HG03025 (cell line): ENCODE measurements around the gene FAM120B.

Experiments
- ATAC-seq: cut with Tn5 transposase; IDR thresholded peaks from one replicate; pipeline ENCODE4 v1.9.1; 2021; ENCODE audit warnings: mild to moderate bottlenecking, moderate library complexity; ENCODE audit not compliant: unreplicated experiment, low FRiP score

The FAM120B gene

GRCh38 chr6:170286246-170286933 is 20.2 kb upstream of the FAM120B start:
- no peak for ATAC-seq

GRCh38 chr6:170286934-170287265 is 19.7 kb upstream of the FAM120B start:
- ATAC-seq, result no peak

GRCh38 chr6:170287371-170287876 is 19.1 kb upstream of the FAM120B start:
- no peak for ATAC-seq

GRCh38 chr6:170288091-170288631 is 18.4 kb upstream of the FAM120B start:
- no peak for ATAC-seq

- no peak for ATAC-seq
These were observed 17.7 kb upstream of the FAM120B start for GRCh38 chr6:170288852-170289179.

GRCh38 chr6:170289180-170289931 is 17.2 kb upstream of the FAM120B start:
- no peak for ATAC-seq

- no peak for ATAC-seq
These were observed 16.6 kb upstream of the FAM120B start for GRCh38 chr6:170289951-170290295.

- no peak for ATAC-seq
These were observed 16.0 kb upstream of the FAM120B start, which contains the start of gene DLL1 for GRCh38 chr6:170290296-170291128. Gene DLL1, minus strand, starts transcription at chr6:170291078. Its CDS starts 939 bp downstream, at chr6:170290139.

- ATAC-seq, result no peak
These were observed 15.1 kb upstream of the FAM120B start for GRCh38 chr6:170291271-170292110.

GRCh38 chr6:170292111-170292406 is 14.5 kb upstream of the FAM120B start:
- no peak for ATAC-seq

- no peak for ATAC-seq
These were observed 14.0 kb upstream of the FAM120B start for GRCh38 chr6:170292407-170293158.

GRCh38 chr6:170293341-170294231 is 13.0 kb upstream of the FAM120B start:
- ATAC-seq, result no peak

GRCh38 chr6:170294298-170294730 is 12.2 kb upstream of the FAM120B start:
- ATAC-seq, result no peak

- no peak for ATAC-seq
These were observed 11.6 kb upstream of the FAM120B start for GRCh38 chr6:170294813-170295509.

- ATAC-seq, result peak; percentile 55
These were observed 10.8 kb upstream of the FAM120B start for GRCh38 chr6:170295510-170296422.

- no peak for ATAC-seq
These were observed 10.2 kb upstream of the FAM120B start for GRCh38 chr6:170296423-170296745.
